Activated CD8-positive, alpha-beta memory T cell treated with anti-CD3 and anti-CD28 coated beads, Interleukin-2, amount 50 U/mL, for 48 hours (primary cell): ENCODE results near the gene ACBD5.

ENCODE experiments used
- DNase-seq: peaks from one replicate; pipeline ENCODE4 v3.0.0-alpha.2; 2020

ACBD5 gene

DNA sequence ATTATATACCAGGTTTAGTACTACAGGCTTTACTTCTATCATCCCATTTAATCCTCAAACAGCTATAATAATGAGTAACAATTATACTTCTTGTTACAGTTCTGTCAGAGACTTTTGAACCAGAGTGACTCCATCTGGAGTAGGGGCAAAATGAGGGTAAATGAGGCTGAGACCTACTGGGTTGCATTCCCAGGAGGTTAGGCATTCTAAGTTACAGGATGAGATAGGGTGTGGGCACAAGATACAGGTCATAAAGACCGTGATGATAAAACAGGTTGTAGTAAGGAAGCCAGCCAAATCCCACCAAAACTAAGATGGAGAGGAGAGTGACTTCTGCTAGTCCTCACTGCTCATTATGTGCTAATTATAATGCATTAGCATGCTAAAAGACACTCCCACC, 90.3 kb downstream of the ACBD5 start:
- no peak for DNase-seq

DNA sequence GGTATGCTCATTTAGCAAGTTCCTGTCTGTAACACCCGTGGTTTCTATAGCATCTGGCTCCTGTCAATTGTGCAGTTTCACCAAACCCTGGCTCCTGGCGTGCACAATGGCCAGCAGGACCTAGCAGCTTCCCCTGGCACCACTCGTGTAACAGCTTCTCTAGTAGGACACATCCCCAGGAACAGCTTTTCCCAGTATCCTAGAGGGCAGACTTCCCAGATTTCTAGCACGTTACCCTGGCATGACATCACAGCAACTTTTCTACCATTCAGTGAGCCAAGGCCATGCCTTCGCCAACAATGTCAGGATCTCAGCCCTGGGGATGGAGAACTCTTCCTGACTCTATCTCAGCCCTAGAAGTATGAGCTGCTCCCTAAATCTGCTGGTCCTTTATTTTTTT, 92.9 kb downstream of the ACBD5 start:
- DNase-seq = no peak

DNA sequence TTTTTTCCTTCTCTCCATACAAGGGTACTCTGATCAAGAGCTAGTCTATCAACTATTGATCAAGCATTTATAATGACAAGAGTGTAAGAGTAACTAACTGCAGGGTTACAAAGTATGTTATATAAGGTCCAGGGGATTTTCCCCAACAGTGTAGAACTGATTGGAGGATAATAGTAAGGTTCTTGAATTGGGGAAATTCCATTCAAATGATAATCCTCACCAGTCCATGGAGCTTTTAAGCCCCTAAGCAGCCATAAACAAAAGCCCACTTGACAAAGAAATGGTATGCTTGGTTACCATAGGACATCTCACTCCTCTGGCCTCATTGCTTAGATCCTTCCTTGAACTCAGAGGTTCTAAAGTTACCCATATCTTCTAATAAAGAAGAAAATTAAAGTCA, 94.7 kb downstream of the ACBD5 start:
- DNase-seq = no peak
